GM03348 (cell line): ENCODE data around the gene MAP2K3.

ENCODE experiments used
- DNase-seq: peaks from one replicate; pipeline ENCODE4 v3.0.0; 2012; ENCODE audit warnings: low spot score

The MAP2K3 gene

GRCh38 chr17:21351366-21352065 is 67.0 kb downstream of the MAP2K3 start:
- DNase-seq, result no peak

- no peak for DNase-seq
Observed at GRCh38 chr17:21352221-21352980, 67.9 kb downstream of the MAP2K3 start.

DNA sequence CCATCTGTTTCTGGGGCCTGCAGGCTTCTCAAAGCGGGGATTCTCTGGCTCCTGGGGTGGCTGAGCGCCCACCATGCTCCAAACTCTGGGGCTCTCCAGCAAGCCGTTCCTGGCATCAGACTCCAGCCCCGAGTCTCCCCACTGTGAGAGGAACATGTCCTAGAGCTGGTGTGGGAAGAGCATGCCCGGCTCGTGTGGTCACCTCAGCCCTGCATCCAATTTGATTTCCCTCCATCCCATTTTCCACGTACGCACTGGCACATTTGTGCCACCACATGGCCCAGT is 68.4 kb downstream of the MAP2K3 start:
- no peak for DNase-seq

- peak; percentile 72 for DNase-seq
Observed at GRCh38 chr17:21353326-21354010, 69.0 kb downstream of the MAP2K3 start.

- no peak for DNase-seq
Observed at GRCh38 chr17:21354796-21355385, 70.4 kb downstream of the MAP2K3 start.

DNA sequence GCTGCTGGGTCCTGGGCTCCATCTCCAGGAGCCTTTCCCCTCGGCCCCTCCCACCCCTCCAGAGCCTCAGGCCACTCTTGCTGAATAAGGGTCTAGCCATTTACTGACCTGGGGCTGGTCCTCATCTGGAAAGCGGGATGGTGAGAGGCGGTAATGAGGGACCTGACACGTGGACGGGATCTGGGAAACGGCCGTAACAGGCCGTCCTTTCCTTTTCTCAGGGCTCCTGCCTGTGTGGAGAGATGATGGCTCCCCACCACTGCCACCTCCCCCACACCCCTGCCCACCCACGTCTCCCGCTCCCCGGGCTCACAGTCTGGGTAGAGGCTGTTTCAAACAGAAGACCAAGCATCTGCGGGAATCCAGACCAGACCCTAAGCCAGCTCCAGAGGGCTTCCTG is 71.1 kb downstream of the MAP2K3 start:
- DNase-seq, result no peak

GRCh38 chr17:21356537-21357127 is 72.1 kb downstream of the MAP2K3 start:
- no peak for DNase-seq

- DNase-seq, result no peak
Observed at GRCh38 chr17:21357281-21357680, 72.8 kb downstream of the MAP2K3 start.

DNA sequence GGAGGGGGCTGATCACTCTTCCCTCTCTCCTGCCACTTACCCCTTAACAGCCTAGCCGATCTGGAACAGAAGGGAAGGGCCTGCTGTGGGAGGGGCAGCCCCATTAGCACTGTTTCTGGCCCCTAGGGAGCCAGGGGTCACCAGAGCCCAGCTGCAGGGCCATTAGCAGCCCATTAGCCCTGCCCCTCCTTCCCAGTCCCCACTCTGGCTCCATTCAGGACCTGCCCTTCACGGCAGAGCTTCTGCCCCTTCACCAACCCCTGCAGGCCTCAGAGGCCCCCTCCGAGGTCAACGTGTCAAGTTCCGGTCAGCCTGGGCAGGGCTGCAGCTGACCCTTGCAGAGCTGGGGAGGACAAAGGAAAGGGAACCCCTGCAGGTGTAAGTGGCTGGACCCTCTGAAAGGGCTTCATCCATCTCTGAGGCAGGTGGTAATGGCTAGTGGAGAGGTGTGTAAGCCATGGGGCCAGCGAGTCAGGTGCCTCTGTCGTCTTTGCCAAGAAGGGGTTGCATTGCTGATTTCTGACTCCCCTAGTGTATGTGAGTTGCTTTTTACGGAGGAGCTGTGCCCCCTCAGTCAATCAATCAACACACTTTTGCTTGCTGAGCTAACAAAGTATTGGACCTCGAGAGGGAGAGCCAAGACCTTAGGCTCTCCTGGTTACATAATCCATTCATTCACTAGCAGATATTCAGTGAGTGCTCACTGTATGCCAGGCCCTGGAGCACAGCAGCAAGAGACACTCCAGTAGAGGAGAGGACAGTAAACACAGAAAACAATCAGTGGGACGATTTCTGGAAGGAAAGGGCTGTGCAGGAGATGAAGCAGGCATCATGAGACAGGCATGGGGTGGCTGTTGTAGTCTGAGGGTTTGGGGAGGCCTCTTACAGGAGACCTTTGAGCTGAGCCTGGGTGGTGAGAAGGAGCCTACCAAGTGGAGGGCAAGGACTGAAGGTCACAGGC is 73.5 kb downstream of the MAP2K3 start:
- no peak for DNase-seq

- DNase-seq, result peak; percentile 73
Observed at GRCh38 chr17:21358682-21359482, 74.4 kb downstream of the MAP2K3 start.

DNA sequence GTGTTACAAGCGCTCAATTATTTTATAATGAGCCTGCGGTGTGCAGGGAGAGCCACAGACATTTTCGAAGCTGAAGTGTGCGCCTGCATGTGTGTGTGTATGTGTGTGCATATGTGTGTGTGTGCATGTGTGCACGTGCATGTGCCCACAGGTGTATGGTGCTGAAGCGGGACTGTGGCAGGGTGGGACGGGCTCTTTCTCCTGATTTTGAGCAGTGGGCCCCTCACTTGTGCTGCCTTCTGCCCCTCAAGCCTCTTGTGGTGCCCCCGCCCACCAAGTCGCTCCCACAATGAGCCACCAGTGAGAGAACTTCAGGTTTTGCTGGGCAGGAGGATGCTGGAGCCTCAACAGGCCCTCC is 75.0 kb downstream of the MAP2K3 start:
- no peak for DNase-seq

GRCh38 chr17:21360048-21360447 is 75.5 kb downstream of the MAP2K3 start:
- DNase-seq, result no peak

DNA sequence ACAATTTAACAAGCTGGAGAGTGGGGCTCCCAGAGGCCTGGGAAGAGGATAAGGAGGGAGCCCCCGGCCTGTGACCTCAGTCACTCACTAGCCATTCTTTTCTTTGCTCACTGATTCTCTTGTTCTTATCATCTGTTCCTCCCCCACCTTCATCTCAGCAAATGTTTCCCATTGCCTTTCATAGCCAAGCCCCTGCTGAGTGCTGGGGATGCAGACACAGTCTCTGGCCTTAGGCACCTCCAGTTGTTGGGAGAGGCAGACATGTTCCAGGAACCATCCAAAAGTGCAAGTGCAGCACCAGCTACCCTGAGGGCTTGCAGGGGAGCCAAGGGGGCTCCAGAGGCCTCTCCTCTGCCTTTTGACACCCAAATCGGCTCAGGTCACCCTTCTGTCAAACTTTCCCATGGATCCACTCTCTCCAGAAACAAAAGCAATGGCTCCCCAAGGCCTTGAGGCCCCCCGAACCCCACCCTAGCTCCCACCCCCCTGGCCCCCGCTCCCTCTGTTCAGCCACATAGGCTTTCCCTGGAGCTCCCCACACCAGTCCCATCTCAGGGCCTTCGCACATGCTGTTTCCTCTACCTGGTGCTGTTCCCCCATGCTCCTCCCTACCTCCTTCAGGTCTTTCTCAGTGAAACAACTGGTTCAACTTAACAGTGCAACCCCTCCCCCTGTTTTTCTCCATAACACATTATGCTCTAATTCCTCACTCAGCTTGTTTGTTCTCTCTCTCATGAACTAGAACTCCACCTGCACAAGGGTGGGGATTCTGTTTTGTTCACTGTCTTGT is 76.7 kb downstream of the MAP2K3 start:
- no peak for DNase-seq

GRCh38 chr17:21362331-21362931 is 77.9 kb downstream of the MAP2K3 start:
- DNase-seq, result no peak

- DNase-seq, result no peak
Observed at GRCh38 chr17:21363776-21364642, 79.5 kb downstream of the MAP2K3 start.
